HCEC 1CT (cell line): ENCODE measurements around the gene ICE1.
"Not testable (repeated sequence)": the region's sequence is repeated elsewhere in the genome, so short reads cannot be mapped to it uniquely, and the experiment has no call there.

Experiments
- DNase-seq: peaks from one replicate; pipeline ENCODE4 v3.0.0-alpha.2; 2017

Gene ICE1

DNA sequence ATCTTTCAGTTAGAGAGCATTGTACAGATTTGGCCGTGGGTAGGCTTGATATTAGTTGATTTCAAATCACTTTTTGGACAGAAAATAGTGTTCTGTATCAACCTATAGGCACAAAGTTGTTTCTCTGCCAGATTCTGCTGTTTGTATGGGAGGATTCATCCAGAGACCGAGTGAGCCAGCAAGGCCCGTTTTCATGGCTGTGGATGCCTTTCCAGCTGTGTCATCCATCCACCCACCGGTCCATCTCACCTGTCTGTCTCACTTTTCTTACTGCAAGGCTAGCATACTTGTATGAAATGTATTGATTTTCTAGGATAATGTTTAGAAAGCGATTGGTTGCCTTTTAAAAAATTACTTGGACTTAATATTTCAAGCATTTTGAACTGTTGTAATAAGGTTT is 34.4 kb downstream of the ICE1 start:
- DNase-seq: no peak

DNA sequence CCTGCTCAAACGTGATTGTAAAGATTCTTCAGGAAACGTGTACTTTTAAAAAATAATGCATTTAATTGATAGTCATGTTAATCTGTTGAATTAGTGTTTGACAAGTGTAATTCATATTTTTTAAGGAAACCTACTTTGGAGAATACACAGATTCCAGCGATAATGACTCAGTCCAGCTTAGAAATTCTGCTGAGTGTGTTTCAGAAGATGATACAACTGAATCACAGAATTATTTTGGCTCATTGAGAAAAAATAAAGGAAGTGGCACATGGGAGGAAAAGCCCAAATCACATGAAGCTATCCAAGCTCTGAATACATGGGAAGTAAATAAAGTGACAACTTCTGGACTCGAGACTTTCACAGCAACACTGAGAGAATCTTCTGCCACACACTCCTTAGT is 37.8 kb downstream of the ICE1 start:
- no peak for DNase-seq

DNA sequence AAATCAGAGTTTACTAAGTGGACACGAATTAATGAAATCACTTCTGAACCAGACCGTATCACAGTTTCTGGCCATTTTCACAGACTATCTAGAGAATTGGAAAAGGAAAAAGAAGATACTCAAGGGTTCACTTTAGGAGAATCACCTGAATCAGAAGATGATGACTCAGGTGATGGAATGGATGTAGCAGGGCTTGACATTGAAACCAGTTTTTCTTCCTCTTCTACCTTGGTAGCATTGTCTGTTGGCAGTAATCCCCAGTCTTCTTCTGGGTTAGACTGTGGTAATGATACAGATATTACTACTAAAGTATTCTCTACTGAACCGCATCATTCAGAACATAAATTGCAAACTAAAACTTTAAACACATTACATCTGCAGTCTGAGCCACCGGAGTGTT is 38.5 kb downstream of the ICE1 start:
- DNase-seq: no peak

DNA sequence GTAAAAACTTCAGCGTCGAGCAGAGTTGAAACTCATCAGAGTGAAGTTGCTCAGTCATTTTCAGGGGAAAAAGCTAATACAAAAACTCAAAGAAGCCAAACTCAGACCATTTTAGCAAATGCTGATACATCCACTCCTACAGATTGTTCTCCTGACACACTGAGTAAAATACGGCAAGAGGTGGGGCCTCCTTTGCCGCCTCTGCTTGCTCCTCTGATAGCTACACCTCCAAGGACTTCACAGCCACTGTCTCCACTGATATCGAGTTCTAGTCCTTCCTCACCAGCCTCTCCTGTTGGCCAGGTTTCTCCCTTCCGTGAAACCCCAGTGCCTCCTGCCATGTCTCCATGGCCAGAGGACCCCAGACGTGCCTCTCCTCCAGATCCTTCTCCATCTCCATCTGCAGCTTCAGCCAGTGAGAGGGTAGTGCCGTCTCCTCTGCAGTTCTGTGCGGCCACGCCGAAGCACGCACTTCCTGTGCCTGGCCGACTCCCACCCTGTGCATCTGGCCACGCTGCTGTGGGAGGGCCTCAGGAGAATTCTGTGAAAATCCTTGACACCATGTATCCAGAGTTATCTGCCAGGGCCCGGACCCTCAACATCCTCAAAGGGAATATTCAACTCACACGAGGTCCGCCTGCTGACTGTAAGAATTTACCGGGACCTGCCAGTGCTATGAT is 41.7 kb downstream of the ICE1 start:
- DNase-seq: no peak

DNA sequence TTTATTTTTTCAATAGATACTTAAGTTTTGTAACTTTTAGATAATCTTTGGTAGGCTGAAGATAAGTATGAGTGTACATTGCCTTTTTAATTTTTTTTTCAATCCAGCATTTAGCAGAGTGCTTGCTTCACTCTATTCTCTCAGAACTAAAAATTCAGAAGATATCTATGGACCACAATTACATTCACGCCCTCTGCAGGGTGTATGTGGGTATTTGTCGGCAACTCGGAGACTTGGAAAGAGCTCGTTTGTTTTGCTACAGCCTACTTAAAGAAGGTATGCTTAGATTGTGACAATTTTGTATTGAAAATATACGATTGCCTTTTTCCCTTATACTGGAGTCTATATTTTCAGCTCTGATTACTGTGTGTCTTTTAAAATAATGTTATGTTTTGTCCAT is 43.8 kb downstream of the ICE1 start:
- DNase-seq: no peak

DNA sequence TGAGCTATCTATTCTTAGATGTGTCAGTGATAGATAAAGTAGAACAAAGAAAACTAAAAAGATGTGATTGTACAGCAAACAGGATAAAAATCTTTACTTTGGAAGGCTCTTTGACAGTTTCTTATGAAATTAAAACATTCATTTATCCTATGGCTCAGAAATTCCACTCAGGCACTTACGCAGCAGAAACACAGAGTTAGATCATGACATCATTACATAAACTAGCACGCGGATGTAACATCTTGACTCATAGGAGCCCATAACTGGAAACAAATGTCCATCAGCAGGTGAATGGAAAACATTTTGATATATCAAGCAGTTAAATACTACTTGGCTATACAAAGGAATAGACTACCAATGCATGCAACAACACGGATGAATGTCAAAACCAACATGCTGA is 45.3 kb downstream of the ICE1 start:
- no peak for DNase-seq

DNA sequence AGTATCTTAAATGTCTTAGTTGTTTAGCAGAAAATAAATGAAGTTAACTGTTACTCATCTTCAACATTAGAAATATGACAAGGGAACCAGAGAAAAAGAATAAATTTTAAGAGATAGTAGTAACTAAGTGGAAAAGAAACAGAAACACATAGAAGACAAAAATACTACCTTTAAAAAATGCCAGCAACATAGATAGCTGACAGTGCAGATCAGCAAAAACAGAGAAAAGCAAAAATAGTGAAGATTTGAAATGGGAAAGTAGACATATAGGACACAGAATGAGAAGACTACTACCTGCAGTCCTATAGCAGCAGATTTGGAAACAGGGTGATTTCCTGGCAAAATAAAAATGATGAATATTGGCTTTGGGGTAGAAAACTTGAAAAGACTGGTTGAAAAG is 48.5 kb downstream of the ICE1 start:
- DNase-seq: no peak

DNA sequence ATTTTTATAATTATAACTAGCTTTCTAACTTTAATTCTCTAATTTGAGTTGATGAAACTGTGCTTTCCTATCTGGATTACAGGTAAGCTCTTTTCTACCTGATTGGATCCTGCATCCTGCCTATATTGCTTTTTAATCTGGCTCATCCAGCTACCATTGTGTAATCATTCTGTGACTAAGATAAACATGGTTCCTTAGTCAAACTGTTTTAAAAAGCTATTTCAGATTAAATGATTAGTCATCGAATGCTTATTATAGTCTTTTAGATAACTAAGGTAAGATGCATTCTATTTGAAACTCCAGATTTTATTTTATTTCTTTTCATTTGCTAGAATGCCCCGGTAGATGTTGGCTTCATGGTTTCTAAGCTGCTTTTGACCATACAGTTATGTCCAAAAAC is 50.7 kb downstream of the ICE1 start:
- DNase-seq: peak; percentile 63

DNA sequence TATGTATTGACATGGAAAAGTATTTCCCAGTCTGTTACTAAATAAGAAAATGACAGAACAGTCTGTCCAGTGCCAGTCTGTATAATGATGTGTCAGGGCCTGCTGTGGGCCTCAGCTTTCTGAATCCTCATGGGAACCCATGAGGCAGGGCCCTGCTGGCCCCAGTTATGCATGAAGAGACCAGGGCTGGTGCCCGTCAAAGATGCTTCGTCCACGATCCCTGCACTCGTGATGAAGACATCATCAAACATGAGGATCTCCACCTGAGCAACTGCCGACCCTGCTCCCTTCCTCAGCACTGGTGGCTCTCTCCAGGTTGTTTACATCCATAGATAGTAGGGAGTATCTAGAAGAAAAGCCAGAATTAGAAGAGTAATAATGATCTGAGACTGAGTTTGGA is 52.5 kb downstream of the ICE1 start:
- DNase-seq: no peak

DNA sequence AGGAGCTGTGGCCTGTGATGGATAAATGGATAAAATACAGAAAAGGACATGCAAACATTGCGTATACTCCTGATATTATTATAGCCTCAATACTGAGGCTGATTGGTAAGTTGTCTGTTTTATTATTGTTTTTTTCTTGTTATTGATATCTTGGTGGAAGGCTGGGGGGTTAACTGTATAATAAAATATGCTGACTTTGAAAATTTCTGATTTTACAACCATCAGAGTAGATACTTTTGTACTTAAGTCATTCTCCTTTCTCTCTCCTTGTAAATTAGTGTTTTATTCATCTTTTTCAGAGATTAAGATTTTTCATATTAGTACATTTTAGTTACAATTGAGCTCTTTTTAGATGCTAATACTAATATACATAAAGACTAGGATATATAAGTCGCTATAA is 53.5 kb downstream of the ICE1 start:
- no peak for DNase-seq

DNA sequence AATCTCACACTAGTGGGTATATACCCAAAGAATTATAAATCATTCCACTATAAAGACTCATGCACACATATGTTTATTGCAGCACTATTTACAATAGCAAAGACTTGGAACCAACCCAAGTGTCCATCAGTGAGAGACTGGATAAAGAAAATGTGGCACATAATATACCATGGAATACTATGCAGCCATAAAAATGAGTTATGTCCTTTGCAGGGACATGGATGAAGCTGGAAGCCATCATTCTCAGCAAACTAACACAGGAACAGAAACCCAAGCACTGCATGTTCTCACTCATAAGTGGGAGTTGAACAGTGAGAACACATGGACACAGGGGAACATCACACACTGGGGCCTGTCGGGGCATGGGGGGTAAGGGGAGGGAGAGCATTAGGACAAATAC is 57.1 kb downstream of the ICE1 start:
- not testable (repeated sequence) for DNase-seq

DNA sequence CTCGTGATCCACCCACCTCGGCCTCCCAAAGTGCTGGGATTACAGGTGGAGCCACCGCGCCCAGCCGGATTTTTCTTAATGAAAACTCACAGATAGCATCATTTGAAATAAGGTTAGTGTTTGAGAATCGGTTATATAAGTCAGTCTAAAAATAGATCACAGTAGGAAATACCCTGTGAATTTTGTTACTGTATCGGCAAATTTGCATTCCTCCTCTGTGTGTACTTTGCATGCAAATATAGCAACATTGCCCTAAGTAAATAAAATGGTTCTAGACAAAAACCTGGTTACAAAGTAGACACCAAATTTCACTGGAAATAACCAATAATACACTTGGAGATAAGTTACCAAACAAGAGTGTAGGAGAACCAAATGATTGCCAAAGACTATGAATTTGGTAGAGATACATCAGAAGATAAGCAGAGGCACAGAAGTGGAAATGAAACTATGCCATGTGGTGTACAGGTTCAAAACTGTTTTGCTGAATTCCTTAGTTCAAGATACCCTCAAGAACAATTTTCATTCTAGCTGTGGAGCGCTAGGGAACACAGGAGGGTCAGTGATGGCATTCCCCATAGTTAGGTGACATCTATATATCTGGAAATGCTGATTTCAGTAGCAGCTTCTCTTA is 58.1 kb downstream of the ICE1 start:
- DNase-seq: no peak

DNA sequence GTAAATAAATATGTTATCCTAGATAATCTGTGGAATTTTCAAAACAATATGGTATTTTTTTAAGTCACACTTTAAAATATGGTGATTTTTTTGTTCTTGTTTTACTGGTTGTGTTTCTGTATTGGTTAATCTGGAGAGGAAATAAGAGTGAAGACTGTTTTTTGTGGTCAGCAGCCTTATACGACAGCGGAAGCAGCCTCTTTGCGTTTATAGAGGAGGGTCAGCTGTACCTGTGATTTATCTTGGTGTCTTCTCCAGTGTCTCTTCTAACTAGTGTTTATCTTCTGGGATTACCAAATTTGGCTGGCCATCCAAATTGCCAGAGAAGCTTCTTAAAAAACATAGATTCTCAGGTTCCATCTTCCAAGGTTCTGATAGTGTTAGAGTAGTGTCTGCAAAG is 58.7 kb downstream of the ICE1 start:
- no peak for DNase-seq

DNA sequence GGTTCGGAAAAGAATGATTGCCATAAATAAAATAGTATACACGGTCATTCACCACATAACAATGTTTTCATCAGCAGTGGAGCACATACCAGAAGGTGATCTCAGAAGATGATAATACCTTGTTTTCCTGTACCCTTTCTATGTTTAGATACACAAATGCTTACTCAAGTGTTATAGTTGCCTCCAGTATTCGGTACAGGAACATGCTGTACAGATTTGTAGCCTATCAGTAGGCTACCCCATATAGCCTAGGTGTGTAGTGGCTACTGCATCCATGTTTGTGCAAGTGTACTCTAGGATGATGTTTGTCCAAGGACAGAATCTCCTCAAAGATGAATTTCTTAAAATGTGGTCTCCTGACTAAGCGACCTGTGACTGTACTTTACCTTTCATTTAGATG is 59.2 kb downstream of the ICE1 start:
- DNase-seq: no peak

DNA sequence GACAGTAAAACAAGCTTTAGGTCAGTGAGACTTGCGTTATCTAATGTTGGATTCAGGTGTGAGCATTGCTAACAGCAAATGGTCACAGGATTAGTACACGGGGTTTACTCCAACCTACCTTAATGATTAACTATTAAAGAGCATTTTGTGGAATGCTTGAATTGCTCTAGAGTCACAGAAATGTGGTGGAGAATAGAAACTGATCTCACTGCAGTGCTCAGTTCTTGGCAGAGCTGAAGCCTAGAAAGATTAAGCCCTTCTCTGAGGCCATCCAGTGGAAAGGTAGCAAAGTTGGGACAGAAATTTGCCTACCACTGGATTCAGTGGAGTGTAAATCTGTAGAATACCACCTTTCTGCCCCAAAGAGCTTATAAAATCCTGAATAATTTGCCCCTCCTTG is 60.9 kb downstream of the ICE1 start:
- DNase-seq: no peak

DNA sequence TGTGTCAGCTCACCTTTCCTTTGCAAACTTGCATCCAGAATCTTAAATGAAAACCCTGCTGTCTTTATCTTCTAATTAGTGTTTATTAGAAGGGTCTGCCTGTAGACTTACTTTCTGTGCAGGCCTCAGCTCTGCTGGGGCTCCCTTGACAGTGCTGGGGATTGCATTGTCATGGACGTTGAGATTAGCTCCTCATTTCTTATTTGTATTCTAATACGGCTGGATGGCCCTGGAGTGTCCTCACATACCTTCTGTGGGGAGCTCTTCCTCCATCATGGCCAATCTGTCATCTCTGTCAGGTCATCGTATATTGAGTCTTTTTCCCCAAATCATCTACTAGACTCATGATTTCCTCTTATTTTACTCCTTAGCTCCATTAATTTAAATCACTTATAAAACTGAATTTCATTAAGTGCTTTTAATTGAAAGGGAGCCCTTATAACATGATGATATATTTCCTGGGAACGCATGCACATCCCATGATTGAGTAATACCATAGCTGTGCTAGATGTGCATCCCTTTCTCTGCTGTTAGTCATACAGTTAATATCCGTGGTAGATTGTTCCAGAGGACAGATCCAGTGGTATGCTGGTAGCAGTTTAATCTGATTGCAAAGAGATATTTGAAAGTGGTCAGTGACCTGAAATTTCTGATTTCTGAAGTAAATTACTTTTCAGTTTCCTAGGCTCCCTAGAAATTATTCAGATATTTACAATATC is 61.6 kb downstream of the ICE1 start:
- peak; percentile 74 for DNase-seq

DNA sequence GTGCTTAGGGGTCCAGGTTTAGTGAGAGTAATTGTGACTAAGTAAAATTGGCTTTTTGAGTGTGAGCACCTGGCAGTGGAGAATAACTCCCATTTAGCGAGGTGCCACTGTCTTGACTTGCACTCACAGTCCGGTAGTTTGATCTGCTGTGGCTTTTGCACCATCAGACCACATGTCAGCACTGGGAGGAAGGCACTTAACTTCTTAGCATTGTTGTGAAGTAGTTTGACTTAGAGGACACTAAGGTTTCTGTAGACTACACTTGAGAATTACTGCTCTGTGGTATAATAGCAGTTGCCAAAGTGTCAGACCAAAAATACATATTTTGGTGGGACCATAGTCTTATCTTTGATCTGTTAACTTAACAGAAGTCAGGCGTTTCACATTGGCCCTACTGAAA is 63.6 kb downstream of the ICE1 start:
- no peak for DNase-seq

DNA sequence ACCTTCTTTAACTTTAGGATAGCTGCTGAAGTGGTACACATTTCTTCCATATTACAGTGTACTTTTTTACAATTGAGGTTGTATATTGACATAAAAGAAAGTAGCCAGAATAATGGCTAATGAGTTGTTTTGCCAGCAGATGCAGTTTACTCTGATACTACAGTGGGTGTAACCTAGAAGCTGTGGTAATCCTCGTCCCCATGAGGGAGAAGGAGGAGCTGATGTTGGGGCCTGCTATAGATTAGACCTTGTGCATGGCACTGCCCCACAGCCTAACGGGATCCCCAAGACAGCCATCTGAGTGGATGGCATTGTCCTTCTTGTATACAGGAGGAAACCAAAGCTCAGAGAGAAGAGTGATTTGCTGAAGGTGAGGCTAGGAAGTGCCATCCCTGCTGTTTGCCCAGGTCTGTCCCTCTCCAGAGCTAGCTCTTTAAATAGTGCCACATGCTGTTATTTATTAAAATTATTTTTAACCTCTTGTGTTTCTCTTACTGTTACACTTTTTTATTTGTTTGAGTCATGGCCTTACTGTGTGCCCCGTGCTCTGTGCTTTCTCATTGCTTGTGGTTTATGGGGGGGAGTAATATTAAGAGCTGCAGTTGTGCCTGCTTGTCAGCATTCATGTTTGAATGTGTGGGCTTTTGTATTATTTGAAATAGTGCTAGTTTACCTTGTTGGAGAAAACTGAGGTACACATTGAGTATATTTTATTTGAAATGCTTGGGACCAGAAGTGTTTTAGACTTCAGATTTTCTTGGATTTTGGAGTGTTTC is 65.3 kb downstream of the ICE1 start:
- no peak for DNase-seq

DNA sequence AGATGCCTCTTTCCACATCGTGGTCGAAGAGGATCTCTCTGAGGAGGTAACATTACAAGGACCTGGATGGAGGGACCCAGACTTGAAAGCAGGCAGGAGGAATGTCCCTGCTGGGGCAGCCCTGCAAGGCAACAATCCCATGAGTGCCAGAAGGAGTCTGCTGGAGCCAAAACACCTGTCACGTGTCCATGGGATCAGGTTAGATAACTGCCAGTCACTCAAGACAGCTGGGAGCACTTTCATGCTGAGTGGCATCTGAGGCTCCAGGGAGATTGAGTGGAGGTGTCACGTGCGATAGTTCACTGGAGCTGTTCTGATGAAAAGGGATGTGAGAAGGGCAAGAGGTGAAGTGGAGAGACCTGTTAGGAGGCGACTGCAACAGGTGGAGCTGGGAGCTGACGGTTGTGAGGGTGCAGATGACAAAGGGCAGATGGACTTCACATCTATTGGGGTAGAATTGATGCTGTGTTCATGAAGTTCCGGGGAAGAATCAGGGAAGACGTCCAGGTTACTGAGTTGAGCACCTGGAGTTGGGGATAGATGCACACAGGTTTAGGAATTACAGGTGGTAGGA is 68.4 kb downstream of the ICE1 start:
- no peak for DNase-seq

DNA sequence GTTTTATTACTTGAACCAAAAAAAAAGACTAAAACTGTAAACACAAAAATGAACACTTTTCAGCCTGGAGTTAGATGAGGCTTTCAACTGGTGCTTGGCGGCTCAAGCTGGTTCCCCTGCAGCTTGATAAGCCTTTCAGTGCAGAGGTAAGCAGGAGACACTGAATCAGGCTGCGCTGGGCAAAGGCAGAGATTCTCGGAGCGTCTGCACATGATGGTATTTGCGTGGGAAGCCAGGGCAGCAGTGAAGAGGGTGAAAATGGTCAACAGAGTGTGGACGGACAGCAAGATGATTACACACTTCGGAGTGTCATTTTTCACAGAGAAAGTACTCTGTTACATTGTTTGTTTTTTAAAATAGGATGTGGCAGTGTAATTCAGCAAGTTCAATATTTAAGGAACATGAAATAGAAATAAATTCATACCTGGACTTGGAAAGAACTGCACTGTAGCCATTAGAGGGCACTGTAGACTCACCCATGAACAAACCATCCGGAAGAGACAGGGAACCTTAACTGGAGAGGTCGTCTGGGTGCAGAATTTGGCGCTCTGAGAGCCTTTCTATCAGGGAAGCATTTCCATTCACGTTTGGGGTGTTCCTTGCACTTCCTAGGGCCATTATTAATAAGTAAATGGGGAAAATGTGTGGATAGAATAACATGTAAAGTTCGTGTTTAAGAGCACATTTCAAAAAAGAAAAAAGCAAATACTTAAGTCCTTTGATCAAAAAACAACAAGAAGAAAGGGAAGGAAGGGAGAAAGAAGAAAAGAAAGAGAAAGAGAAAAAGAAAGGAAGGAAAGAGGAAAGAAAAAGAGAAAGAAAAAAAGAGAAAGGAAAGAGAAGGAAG is 69.8 kb downstream of the ICE1 start:
- DNase-seq: peak; percentile 56

DNA sequence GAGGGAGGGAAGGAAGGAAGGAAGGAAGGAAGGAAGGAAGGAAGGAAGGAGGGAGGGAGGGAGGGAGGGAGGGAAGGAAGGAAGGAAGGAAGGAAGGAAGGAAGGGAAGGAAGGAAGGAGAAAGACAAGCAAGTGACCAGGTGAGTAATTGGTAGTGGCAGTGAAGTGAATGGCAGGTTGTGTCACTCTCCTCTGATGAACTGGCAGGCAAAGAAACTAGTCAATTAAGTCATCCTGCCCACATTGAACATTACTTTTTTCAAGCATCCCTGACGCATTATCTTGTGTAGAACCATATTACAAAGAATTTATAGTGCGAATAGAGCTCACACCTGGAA is 70.4 kb downstream of the ICE1 start:
- DNase-seq: not testable (repeated sequence)
